KBM-7 (cell line): ENCODE data around the gene CCDC187.

Source experiments
- DNase-seq: peaks from one replicate; pipeline ENCODE4 v3.0.0-alpha.2; 2015
- in situ Hi-C: fragments of 300-500 bp; cut with MboI; formaldehyde crosslinking; loops from 2 replicates; pipeline ENCODE4 v1.14.3; 2020; ENCODE audit warnings: low sequenced_read_pairs, low pct_unique_long_range_greater_than_20kb, mixed read lengths

The CCDC187 gene

GRCh38 chr9:136303066-136303824 is 649 bp downstream of the CCDC187 start:
- in situ Hi-C loops = no loop called here
- no peak for DNase-seq

DNA sequence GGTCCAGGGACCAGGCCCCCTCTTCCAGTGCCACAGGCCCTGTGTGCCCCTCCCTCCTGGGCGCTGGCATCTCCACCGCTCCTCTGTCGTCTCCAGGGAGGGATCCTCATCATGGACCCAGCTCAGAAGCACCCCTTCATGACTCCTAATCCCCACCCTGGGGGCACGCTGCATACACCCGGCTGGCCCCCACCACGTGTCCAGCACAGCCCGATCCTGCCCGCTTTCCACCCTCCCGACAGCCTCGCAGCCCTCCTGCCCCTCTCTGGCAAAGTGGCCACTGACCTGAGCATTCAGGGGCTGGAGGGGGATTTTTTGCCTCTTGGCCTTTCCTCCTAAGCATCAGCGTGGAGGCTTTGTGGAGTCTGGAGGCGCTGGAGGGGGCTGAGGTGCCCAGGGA is 1.4 kb downstream of the CCDC187 start:
- in situ Hi-C loops = no loop called here
- no peak for DNase-seq

- no peak for DNase-seq
- in situ Hi-C loops = no loop called here
Measured at GRCh38 chr9:136300866-136301265, 3.0 kb downstream of the CCDC187 start.

DNA sequence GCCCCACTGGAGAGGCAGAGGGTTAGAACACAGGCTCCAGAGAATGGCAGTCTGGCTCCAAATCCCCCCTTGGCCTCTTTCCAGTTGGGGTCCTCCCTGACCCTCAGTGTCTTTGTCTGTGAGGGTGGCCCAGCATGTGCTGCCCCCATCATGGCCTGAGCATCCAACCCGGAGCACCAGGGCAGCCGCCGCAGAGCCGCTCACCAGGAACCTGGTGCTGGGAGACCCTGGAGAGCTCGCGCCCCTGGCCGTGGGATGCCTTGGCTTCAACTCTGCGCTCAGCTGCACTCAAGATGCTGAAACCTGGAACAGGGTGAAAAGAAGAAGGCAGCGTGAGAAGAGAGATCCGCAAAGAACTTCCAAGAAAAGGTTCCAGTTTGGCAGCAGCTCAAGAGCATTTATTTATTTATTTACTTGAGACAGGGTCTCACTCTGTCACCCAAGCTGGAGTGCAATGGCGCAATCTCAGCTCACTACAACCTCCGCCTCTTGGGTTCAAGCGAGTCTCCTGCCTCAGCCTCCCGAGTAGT is 3.8 kb downstream of the CCDC187 start:
- no peak for DNase-seq

GRCh38 chr9:136299541-136299940 is 4.4 kb downstream of the CCDC187 start:
- in situ Hi-C loops = no loop called here
- DNase-seq = no peak

More for the DNA sequence above, 3.8 kb downstream of the CCDC187 start:
- in situ Hi-C loops = no loop called here

DNA sequence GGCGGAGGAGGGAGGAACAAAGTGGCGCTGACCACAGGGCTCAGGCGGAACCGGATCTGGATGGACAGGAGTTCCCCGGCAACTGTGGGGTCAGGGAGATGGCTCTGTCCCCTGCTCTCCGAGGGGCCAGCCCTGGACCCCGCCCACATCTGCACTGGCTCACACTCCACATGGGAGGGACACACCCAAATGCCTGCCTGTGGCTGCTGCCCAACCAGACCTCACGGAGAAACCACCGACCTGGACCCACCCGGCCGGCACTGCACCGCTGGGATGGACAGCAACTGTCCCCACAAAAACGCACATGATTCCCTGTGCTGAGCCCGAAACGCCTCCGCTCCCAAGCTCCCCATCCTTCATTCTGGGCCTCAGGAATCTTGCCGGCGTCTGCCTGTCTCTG is 4.8 kb downstream of the CCDC187 start:
- in situ Hi-C loops = no loop called here
- no peak for DNase-seq

DNA sequence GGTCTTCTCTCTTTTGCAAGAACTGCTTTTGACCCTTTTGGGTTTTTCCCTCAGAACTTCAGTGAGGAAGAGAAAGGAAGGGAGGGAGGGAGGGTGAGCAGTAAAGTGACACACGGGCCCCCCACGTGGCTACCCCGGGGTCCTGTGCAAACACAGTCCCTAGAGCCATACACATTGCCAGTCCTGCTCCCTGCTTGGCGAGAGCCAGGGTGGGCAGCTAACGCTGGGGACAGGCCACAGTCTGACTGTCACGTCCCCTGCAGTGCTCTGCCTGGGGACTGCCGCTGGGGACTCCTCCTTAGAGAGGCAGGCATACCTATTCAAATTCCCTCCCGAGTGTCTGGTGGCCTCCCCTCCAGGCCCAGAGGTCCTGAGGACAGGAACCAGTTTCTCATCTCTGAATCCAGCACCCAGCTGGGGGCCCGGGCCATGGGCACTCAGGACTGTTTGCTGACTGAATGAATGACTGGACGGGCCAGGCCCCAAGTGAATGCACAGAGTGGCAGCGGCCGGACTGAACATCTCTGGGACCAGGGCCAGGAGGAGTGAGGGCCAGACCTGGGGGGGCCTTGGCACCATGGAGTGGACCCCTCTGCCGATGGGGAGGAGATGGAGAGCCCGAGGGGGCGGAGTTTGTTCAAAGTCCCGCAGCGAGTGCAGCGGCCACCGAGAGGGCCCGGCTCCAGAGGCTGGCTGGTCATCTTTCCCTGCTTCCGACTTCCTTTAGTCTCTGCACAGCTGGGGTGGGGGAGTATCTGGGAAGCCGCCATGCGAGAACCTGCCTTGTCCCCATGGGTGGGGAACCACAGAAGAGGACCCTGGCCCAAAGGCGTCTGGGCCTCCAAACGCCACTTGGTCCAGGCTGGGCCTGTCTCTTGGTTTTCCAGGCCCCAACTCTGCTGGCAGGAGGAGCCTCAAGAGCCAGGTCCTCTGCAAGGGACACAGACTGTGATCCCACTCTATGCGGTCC is 5.8 kb downstream of the CCDC187 start:
- in situ Hi-C loops = no loop called here

GRCh38 chr9:136297016-136297691 is 6.7 kb downstream of the CCDC187 start:
- DNase-seq = no peak
- in situ Hi-C loops = no loop called here

More for the DNA sequence above, 5.8 kb downstream of the CCDC187 start:
- no peak for DNase-seq

DNA sequence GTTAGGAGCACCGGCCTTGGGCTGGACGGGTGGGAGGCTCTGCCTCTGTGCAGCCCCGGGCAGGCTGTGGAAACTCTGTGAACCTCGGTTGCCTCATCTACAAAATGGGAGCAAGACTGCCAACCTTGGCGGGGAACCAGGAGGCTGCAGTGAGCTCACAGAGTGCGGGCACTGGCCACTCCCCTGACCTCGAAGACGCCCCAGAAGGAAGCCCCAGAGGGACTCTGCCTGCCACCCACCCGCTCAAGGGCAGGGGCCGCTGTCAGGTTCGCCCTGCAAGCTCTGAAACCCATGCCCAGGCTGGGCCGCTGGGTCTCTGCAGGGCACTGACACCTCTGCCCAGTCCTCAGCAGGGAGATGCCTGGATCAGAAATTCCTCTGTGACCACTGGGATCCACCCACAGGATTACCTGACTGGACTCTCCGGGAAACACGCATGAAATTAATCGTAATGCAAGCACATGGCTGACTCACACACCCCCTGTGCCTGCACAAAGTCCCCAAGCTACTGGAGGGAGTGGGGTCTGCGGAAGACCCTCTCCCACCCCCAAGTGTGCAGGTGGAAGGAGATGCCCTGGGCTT is 7.4 kb downstream of the CCDC187 start:
- in situ Hi-C loops = no loop called here
- DNase-seq = no peak

DNA sequence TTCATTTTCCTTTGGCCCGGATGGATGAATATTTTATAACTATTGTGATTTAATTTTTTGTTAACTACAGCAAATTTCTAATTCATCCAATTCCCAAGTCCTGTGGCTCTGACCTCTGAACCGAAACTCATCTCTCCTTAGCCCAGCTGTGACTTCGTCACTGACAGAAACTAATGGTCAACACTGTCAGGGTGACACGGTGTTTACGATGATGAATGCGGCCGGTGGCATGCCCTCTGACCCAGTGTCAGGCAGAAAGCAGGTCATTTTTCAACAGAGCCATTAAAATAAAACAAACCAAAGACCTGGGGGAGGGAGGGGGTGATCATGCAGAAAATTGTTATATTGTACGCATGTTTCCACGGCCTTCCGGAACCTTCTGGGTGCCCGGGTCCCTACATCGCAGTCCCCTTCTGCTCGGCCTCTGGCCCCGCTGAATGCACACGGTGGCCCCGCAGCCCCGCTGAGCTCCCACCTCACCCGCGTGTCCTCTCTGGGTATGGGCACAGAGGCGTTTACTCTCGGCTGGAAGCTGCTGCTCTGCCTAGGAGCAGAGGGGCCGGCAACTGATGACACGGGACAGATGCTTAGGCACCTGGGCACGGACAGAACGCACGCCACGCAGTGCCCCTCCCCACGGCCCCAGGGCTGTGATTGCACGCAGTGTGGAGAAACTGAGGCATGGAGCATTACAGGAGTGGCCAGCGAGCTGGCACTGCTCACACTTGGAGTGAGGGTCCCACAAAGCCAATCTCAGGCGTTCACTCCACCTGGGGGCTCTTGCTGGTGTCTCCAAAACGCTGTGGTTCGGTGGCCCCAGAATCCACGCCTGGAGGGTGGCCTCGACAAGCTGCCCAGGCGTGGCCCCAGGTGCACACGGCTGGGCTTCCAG is 8.1 kb downstream of the CCDC187 start:
- in situ Hi-C loops = no loop called here

DNA sequence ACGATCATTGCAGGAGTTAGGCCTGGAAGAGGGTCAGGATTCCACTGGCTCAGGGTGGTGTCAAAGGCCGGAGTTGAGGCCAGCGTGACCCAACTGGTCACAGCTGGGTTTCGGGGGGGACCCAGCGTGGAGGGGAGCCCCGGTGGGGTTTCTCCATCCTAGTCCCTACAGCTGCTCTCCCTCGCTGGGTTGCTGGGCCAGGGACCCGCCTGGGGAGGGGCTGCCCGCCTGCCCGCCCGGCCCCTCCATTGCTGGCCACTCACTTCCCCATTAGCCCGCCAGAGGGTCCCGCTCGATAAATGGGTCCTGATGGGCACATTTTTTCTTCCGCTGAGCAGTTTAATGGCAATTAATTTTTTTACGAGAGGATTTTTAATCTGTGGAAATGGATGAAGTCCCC is 8.8 kb downstream of the CCDC187 start:
- in situ Hi-C loops = no loop called here
- no peak for DNase-seq

More for the DNA sequence above, 8.1 kb downstream of the CCDC187 start:
- no peak for DNase-seq

GRCh38 chr9:136294437-136294836 is 9.5 kb downstream of the CCDC187 start:
- in situ Hi-C loops = no loop called here
- DNase-seq = no peak

DNA sequence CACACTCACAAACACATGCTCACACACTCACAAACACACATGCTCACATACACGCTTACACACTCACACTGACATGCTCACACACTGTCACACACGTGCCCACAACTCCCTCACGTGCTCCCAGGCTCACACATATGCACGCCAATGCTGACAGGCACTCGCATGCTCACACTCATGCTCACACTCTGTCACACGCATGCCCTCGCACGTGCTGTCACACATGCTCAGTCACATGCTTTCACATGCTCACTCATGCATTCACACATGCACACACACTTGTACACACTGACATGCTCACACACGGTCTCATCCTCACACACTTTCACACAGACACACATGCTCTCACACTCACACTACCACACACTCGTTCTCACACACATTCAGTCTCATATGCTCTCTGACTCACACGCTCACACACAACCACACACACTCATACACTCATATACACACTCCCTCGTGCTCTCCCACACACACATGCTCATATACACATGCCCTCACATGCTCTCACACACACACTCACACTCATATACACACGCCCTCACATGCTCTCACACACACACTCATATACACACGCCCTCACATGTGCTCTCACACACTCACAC is 10.3 kb downstream of the CCDC187 start:
- in situ Hi-C loops = no loop called here
- no peak for DNase-seq

- in situ Hi-C loops = no loop called here
- no peak for DNase-seq
Measured at GRCh38 chr9:136292591-136293448, 11.1 kb downstream of the CCDC187 start.

- in situ Hi-C loops = no loop called here
- no peak for DNase-seq
Measured at GRCh38 chr9:136292026-136292538, 11.8 kb downstream of the CCDC187 start.

- no peak for DNase-seq
- in situ Hi-C loops = no loop called here
Measured at GRCh38 chr9:136291306-136292025, 12.4 kb downstream of the CCDC187 start.
